NCI-H2081 treated with DMSO at 0.1 percent for 48 hours (cell line): Measurements from ENCODE around the gene FAM20C.

Experiments used
- DNase-seq: peaks from one replicate; lab custom pipeline; 2025; lab: John Stamatoyannopoulos, UW

FAM20C gene

DNA sequence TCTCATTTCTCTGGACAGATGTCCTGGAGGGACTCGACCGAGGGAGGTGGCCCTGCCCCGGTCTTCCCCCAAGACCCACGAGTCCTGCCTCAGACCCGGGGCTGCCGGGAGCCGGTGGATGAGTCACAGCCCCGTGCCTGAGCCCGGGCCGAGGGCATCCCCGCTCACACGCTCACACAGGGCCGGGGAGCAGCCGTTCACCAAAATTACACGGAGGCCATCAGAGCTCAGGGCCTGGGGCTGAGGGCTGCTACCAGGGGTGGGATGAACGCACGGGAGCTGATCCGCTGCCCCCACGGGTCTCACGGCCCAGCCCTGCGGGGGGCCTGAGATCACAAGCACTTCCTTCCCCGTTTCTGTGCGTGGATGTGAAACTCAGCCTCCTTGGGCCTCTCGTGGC lies 17.5 kb downstream of the FAM20C start:
- no peak for DNase-seq

DNA sequence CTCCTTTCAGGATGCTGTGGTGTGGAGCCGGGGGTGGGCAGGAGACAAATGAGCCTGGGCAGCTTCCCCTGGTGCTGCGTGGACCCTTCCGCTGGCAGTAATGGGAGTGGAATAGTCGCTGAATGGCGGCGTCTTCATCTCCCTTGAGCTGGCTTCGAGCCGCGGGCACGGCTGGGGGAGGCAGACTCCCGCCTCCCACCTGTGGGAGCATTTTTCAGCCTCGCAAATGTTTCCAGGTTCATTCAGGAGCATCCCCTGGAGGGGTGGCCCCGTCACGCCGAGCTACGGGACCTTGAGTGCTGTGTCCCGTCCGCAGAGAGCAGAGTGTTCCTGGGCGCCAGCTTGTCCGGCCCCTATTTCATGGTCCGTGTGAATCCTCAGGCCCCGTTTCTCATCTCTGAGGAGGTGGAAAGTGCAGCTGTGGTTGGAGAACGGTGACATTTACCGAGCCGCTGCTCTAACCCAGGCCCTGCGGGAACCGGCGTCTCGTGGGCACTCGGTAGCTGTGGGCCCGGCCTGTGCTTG lies 18.1 kb downstream of the FAM20C start:
- no peak for DNase-seq

DNA sequence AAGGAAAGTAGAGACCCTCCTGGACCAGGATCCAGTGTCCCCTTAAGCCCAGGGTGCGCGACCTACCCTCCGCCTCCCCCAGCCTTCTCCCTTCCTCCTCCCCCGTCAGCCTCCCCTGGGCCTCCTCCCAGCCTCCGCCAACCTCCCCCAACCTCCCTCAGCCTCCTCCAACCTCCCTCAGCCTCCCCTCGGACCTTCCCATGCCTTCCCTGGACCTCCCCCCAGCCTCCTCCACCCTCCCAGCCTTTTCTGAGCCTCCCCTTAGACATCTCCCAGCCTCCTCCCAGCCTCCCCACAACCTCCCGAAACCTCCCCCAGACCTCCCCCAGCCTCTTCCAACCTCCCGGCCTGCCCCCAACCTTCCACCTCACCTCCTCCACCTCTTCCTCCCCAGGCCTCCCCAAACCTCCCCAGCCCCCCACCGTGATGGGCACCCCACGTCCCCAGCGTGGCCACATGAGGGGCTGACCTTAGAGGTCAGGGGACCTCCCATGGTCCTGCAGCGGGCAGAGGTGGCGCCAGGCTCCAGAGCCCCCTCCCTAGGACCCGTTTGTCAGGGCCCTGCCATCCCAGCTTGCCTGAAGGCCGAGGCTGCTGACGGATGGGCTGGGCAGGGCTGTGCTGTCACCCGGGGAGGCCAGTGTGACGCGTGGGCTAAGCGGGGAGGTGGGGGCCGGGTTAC lies 18.8 kb downstream of the FAM20C start:
- no peak for DNase-seq

DNA sequence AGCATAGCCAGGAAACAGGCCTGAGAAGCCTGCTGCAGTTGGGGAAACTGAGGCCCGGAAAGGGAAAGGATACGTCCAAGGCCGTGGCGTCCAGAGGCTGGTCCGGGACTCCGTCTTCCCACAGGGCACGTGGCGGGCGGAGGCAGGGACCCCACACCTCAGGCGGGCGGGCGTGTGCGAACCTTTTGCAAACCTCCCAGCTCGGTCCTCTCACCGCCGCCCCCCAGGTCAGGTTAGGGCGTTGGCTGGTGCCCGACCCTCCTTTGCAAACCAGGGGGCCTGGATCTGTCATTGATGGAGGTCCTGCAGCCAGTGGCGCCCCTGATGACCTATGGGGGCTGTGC lies 19.3 kb downstream of the FAM20C start:
- DNase-seq: no peak

DNA sequence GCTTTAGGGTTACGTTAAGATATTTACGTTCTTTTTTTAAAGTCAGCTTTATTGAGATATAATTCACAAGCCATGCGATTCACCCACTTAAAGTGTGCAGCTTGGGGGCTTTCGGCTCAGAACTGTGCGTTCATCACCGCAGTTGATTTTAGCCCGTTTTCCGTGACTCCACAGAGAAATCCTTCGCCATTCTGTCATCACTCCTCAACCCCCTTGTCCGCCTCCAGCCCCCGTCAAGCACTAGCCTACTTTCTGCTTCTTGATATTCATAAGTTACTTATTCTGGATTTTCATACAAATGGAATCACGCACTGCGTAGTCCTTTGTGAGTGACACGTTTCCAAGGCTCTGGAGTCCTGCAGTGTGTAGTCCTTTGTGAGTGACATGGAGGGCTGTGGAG lies 20.4 kb downstream of the FAM20C start:
- no peak for DNase-seq

DNA sequence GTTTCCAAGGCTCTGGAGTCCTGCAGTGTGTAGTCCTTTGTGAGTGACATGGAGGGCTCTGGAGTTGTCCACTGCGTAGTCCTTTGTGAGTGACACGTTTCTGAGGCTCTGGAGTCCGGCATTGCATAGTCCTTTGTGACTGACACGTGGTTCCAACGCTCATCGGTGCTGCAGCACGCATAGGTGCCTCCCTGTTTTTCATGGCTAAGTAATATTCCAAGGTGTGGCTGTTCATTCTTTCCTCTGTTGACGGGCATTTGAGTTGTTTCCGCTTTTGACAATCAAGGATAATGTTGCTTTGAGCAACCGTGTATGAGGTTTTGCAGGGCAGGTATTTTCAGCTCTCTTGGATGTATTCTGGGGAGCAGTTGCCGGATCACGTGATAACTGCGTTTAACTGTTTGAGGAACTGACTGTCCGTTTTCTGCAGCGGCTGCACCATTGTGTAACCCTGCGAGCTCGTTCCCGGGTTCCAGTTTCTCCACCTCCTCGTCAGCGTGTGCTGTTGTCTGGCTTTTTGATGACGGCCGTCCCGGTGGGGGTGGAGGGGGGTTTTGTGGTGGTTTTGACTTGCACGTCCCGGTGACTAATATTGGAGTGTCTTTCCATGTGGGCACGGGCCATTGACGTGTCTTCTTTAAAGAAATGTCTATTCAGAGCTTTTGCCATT lies 21.1 kb downstream of the FAM20C start:
- DNase-seq: no peak

DNA sequence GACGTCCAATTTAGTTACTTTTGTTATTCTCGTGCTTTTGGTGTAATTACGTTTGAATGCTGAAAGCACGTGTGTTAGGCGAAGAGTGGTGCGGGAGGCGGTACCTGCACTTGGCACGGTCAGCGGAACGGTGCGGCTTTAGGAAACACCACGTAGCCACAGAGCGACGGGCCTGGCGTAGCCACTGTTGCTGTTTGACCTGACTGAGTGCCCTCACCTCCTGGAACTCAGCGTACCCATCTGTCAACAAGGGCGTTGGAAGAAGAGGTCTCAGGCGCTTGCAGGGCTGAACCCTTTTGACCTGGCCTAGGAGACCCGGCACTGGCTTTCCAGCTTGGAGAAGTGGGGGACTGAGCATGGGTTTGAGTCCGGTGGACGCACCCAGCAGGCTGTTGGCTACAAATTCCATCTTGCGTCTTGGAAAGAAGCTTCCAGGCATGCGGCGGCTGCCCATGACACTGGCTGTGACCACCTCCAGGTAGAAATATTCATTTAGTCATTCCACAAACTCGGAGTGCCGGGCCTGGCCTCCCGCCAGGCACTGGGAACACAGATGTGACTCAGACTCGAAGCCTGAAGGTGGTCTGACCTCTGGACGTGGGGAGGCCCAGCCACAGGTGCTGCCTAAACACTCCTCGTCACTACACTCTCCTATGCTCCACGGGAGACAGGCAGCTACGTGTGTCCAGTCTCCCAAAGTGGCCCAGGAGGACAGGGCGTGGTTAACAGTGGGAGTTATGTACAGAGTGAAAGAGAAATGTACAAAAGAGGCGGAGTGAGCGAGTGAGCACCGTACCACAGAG lies 22.2 kb downstream of the FAM20C start:
- no peak for DNase-seq

DNA sequence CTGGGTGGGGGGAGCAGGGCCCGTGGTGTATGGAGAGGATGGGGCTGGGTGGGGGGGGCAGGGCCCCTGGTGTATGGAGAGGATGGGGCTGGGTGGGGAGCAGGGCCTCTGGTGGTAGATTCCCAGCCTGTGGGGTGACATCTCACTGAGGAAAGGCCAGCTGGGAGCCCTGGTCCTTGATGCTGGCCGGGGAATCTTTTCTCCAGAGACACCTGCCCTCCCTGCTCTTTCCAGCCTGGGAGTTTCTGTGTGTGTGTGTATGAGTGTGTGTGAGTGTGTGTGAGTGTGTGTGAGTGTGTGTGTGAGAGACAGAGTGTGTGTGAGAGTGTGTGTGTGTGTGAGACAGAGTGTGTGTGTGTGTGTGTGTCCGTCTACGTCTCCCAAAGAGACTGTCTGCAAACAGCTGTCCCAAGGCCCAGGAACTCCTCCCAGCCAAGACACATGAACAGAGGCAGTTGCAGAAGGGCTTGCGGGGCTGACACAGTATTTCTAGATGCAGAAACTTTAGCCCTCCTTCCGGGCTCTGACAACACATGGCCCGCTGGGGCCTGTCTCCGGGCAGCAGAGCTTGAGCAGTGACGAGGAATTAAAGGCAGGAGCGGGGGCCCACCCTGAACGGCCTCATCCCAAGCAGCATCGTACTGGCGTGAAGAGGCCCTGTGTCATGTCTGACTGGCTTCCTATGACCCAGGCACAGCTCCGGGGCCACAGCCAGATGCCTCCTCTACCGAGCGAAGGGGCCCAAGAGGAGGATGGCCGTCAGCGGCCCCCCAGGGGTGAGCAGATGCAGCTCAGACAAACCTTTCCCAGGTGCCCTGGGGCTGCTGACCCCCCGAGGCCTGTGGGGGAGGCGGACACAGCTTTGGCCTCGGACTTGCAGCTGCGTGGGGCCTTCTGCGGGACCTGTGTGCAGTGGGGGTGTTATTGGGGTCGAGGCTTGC lies 24.3 kb downstream of the FAM20C start:
- DNase-seq: no peak

DNA sequence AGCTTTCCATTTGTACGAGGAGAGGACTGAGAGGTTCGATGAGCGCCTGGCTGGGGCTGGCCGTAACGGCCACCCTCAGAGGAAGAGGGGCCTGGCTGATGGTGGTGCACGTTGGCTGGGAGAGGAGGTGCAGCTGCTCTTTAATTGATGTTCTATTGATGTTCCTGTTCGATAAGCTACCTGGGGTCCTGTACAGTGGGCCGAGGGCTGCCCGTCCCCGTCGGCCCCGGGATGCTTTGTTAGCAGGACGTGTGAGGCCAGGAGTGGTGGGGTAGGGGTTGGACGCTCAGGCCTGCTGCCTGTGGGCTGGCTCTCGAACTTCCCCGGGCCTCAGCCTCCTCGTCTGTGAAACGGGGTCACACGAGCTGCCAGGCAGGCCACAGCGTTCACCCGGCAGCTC lies 25.4 kb downstream of the FAM20C start:
- DNase-seq: no peak

DNA sequence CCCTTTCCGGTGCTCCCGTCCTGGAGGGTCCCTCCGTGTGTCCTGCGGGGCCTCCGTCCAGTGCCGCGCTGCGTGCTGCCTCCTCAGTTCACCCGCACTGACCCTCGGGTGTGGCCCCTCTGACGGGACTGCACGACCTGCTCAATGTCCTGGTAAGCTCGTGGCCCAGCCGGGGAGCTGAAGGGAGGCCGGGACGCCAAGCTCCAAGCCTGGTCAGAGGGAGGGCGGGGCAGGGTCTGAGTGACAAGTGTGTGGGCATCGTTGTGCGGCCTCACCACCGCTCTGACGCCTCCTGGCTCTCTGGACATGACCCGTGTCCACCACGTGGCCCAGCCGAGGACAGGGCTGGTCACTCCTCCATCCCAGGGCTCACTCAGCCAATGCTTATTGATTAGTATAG lies 25.9 kb downstream of the FAM20C start:
- no peak for DNase-seq

DNA sequence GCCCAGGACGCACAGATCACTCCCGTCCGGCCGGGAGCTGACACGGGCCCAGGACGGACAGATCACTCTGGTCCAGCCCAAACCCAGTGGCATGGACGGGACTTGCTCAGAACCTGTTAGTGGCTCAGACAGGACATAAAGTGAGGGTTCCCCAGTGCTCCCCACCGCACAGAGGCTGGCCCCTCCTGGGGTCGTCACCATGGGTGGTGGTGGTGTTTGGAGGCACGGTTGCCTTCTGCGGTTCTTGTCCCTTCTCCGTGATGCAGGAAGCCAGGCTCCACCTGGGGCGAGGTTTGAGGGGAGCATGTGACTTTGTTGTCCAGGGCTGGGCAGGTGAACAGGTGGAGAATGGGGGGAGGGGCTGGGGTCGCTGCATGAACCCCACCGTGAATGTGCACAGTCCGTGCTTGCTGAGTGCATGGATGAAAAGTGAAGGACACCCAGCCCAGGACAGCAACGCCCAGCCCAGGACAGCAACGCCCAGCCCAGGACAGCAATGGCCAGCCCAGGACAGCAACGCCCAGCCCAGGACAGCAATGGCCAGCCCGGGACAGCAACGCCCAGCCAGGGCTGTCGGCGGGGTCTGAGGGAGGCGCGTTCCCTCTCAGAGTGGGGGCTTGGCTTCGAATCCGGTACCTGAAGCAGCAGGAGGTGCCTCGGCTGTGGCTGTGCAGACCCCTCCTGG lies 26.7 kb downstream of the FAM20C start:
- no peak for DNase-seq

DNA sequence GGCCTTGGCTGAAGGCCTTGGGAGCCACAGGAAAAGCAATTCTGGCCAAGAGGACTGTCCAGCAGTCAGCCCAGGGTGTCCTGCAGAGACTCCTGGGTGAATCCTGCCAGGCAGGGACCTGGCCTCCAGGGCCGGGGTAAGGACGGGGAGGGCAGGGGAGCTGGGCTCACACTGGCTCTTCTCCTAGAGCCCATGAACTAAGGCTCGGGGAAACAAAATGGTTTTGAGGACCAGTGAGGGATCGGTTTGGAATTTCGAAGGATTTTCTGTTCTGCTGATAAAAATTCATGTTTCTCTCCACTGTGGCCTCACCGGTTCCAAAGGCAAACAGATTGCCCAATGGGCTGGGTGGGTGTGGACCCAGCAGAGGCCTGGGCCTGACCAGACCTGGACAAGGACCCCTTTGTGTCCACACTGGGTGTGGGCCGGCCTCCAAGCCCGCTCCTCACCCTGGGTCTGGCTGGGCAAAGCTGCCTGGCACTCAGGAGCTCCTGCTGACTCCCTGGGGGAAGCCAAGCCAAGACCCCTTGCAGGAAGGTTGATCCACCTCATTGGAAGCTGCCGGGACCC lies 27.3 kb downstream of the FAM20C start:
- no peak for DNase-seq

DNA sequence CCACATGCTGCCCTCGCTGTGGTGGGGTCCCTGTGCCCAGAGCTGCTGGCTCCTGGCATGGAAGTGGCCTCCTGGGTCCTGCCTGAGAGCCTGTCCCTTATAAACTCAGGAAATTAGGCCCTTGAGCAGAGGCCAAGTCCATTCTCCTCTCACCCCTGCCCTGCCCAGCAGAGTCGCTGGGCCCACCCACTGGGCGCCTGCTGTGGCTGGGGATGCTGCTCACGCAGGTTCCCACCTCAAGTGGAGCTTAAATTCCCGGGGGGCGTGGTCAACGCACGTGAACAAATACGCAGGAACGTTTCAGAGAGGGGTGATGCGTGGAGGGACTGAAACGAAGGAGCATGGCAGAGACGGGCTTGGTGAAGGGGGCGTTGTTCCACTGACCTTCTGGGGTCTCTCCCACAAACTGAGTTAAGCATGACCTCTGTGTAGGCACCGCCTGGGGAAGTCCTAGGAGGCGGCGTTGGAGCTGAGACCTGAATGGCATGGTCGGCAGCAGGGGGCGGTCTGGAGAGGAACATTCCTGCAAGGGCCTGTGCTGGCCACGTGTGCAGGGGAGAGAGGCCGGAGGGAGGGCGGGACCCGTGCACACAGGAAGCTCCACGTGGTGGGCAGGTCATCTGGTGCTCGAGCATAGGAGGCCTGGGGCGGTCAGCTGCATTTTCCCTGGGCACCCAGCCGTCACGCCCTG lies 27.9 kb downstream of the FAM20C start:
- no peak for DNase-seq

DNA sequence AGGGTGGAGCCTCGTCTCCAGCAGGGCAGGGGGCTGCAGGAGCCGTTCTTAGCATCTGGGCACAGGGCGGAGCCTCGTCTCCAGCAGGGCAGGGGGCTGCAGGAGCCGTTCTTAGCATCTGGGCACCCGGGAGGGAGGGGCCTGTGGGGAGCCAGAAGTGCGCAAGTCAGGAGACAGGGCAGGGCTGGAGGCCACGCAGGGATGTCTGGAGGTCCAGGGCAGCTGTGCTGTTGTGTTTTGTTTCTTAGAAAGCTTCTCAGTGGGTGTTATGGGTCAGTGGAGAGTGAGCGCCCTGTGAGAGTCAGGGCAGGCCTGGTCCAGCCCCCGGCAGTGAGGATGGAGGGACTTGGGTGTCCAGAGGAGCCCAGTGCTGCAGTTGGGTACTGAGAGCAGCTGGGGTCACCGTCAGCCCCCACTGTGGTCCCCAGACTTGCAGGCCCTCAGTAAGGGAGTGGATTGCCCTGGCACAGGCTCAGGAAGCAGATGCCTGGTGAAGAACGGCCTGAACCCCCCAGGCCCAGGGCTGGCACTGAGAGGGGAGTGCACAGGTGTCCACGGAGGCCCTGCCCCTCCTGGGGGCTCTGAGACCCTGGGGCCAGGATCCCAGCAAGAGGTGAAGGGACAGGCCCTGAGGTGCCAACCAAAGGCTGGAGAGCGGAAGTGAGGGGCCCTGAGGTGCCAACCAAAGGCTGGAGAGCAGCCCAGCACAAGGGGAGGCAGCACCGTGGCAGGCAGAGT lies 29.8 kb downstream of the FAM20C start:
- DNase-seq: no peak

DNA sequence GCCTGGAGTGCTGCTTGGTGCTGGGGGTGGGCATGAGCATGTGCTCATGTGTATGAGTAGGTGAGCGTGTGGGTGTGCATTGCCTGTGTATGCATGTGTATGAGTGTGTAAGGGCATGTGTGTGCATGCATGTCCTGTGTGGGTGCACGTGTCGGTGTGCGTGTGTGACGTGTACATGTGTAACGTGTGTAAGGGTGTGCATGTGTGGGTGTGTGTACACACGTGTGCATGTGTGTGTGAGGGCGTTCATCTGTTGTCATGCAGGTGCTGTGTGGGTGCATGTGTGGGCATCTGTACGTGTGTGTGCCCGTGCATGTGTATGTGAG lies 30.3 kb downstream of the FAM20C start:
- DNase-seq: no peak

DNA sequence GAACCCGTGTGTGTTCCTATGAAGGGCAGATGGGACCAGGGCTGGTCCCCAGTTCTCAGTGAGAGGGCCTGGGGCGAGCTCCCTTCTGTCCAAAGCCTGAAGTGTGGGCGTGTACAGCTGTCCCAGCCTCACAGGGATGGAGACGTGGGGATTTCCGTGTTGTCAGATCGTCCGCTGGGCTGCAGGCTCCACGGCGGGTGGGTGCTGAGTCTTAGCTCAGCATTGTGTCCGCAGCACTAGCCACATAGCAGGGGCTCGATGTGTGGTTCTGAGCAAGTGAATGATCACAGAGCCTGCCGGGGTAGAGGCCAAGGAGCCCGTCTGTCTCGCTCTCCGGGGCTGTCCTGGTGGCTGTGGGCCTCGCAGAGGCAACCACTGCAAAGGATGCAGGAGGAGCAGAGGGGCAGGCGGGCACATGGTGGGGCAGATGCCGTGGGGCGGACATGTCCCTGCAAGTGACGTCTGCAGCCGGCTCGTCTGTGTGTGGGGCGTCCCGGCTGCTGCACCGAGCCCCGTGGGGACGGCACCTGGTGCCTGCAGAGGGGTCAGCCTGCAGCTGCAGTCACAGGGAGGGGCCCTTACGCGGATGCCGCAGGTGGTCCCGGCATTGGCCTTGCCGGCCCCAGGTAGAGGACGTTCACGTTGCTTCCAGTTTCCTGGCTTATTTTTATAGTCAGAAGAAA lies 30.9 kb downstream of the FAM20C start:
- DNase-seq: no peak

DNA sequence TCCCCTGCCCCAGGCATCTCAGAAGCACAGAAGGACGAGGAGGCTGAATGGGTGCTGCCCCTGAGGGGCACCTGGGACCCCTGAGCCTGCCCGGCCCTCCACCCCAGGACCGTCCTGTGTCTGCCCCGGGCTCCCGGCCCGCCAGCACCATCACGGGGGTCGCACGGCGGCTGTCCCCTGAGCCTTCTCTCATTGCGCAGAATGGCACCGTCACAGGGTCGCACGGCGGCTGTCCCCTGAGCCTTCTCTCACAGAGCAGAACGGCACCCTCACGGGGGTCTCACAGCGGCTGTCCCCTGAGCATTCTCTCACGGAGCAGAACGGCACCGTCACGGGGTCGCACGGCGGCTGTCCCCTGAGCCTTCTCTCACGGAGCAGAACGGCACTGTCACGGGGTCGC lies 31.5 kb downstream of the FAM20C start:
- DNase-seq: no peak

DNA sequence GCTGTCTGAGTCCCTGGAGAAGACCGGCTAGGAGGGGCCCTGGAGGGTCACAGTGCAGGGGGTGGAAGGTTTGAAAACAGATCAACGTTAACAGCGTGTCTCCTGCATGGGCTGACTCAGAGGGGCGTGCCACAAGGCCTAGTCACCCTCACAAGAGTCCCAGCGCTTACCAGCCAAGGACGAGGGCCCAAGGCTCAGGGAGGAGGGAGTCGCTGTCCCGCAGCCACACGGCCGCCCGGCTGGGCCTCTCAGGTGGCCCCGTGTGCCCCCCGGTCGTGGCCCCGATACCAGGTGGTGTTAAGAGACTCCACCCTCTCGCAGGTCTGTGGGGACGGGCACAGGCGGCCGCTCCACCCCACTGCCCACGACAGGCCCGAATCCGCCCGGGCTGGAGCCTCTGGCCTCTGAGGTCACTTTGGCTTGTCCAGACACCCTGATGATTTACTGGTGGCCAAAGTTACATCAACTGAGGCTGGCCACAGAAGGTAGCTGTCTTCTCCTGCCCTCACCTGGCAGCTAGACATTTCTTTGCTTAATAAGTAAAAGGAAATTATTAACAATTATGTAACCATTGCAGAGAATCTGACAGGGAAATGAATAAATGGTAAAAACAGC lies 34.0 kb downstream of the FAM20C start:
- no peak for DNase-seq

DNA sequence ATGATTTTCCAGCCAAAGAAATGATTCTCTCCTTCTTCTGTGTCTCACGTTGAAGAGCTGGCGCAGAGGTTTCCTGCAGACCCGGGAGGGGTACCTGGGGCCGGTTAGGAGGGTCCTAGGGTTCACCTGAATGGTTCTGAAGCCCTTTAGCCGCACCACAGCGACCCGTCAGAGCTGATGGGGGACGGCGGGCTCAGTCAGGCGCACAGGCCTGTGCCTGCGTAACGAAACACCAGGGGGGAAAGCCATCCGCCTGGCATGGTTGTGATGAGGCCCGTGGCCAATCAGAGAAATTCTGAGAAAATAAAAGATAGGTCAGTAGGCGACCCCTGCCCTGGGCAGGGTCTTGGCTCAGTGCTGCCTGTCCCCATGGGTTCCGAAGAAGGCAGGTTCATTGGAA lies 35.6 kb downstream of the FAM20C start:
- no peak for DNase-seq
